ENCODE data around the gene SPTLC2. TPM values are rescaled to one million over a fixed set of nuclear protein-coding genes. Genes with fewer than 3 reads are reported as not detected.
"Not testable (repeated sequence)": the region's sequence is repeated elsewhere in the genome, so short reads cannot be mapped to it uniquely, and the experiment has no call there.

The SPTLC2 gene
- total RNA-seq, 3 donors from 2014 or later: 18.1 to 23.7 (median 23.2) TPM

- H3K4me1 Mint-ChIP-seq (ENCODE audit: low read depth): peaks cover 16% of the 10 kb centered on the region
- ATAC-seq: peak; percentile 90 to 92
- no peaks in the 10 kb centered on the region for H3K36me3 Mint-ChIP-seq (ENCODE audit: insufficient read depth)
- H3K9me3 Mint-ChIP-seq: no peaks in the 10 kb centered on the region
- peak overlapping the region; percentile 82 for H3K4me3 Mint-ChIP-seq
- H3K27me3 Mint-ChIP-seq (ENCODE audit: low read depth): no peaks in the 10 kb centered on the region
- peak; percentile 61 for DNase-seq
These were observed 25.3 kb upstream of the SPTLC2 start for GRCh38 chr14:77641534-77642341.

- no peaks in the 10 kb centered on the region for H3K9me3 Mint-ChIP-seq
- DNase-seq: no peak
- H3K4me1 Mint-ChIP-seq (ENCODE audit: low read depth): peaks cover 16% of the 10 kb centered on the region
- no peak for ATAC-seq
- H3K27me3 Mint-ChIP-seq (ENCODE audit: low read depth): no peaks in the 10 kb centered on the region
- H3K36me3 Mint-ChIP-seq (ENCODE audit: insufficient read depth): no peaks in the 10 kb centered on the region
- peak overlapping the region; percentile 82 for H3K4me3 Mint-ChIP-seq
These were observed 24.5 kb upstream of the SPTLC2 start for GRCh38 chr14:77640756-77641533.

GRCh38 chr14:77638771-77639171, 22.3 kb upstream of the SPTLC2 start:
- no peak for DNase-seq
- Mint-ChIP-seq H3K4me3 (no peak overlapping the region), H3K36me3 (ENCODE audit: insufficient read depth) (no peaks in the 10 kb centered on the region), H3K27me3 (ENCODE audit: low read depth) (no peaks in the 10 kb centered on the region), H3K4me1 (ENCODE audit: low read depth) (peaks cover 16% of the 10 kb centered on the region), H3K9me3 (no peaks in the 10 kb centered on the region)
- ATAC-seq: no peak

GRCh38 chr14:77635869-77636268, 19.4 kb upstream of the SPTLC2 start:
- ATAC-seq; H3K9me3 Mint-ChIP-seq; H3K27me3 Mint-ChIP-seq (ENCODE audit: low read depth); H3K4me3 Mint-ChIP-seq; H3K4me1 Mint-ChIP-seq (ENCODE audit: low read depth); H3K36me3 Mint-ChIP-seq (ENCODE audit: insufficient read depth); DNase-seq: not testable (repeated sequence)

GRCh38 chr14:77635466-77635865, 19.0 kb upstream of the SPTLC2 start:
- H3K4me1 Mint-ChIP-seq (ENCODE audit: low read depth); H3K4me3 Mint-ChIP-seq; H3K27me3 Mint-ChIP-seq (ENCODE audit: low read depth); H3K9me3 Mint-ChIP-seq; ATAC-seq; DNase-seq; H3K36me3 Mint-ChIP-seq (ENCODE audit: insufficient read depth): not testable (repeated sequence)

DNA sequence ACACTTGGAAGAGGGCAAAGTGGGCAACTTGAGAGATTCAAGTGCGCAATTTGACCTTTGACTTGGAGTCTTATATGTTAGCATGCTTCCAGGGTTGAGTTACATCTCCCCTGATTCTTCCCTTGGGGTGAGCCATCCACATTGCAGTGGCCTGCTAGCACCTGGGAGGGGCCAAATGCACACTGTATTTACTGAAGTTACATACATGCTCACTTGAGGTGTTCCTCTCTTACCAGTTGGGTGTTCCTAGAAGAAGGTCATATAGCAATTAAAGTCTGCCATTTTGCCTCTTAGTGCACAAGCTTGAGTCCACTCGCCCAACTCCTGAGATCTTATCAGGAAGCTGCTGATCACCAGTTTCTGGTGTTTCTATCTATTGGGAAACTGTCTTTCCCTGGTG, 13.7 kb upstream of the SPTLC2 start:
- H3K27me3 Mint-ChIP-seq (ENCODE audit: low read depth): no peaks in the 10 kb centered on the region
- H3K4me3 Mint-ChIP-seq: no peak overlapping the region
- ATAC-seq (no peak), DNase-seq (no peak)
- peaks cover under 1% of the 10 kb centered on the region for H3K4me1 Mint-ChIP-seq (ENCODE audit: low read depth)
- peaks cover 8% of the 10 kb centered on the region for H3K9me3 Mint-ChIP-seq
- H3K36me3 Mint-ChIP-seq (ENCODE audit: insufficient read depth): no peaks in the 10 kb centered on the region

- ATAC-seq (no peak), DNase-seq (no peak)
- Mint-ChIP-seq H3K36me3 (ENCODE audit: insufficient read depth) (no peaks in the 10 kb centered on the region), H3K9me3 (peaks cover 8% of the 10 kb centered on the region), H3K4me3 (no peak overlapping the region), H3K27me3 (ENCODE audit: low read depth) (peaks cover 2% of the 10 kb centered on the region), H3K4me1 (ENCODE audit: low read depth) (peaks cover 1% of the 10 kb centered on the region)
These were observed 8.9 kb upstream of the SPTLC2 start for GRCh38 chr14:77625360-77625759.

DNA sequence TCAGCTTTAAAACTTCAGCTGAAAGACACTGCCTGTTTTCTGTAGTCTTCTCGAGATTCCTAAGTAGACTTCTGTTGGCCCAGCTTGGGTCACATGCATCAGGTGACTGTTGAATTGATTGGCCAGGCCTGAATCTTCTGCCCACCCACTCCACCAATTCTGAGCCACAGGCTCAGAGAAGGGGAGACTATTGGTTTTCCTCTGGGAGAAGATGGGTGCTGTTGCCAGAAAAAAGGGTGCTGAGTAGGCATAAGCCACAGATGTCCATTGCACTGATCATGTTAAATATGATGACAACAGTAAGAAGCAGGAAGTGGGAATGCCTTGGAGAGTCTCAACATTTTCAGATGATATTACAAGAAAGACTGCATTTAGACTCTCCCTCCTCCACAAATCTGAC, 6.8 kb upstream of the SPTLC2 start:
- no peak overlapping the region for H3K4me3 Mint-ChIP-seq
- no peaks in the 10 kb centered on the region for H3K36me3 Mint-ChIP-seq (ENCODE audit: insufficient read depth)
- no peak for DNase-seq
- ATAC-seq: no peak
- peaks cover 1% of the 10 kb centered on the region for H3K4me1 Mint-ChIP-seq (ENCODE audit: low read depth)
- H3K27me3 Mint-ChIP-seq (ENCODE audit: low read depth): peaks cover 2% of the 10 kb centered on the region
- no peaks in the 10 kb centered on the region for H3K9me3 Mint-ChIP-seq

DNA sequence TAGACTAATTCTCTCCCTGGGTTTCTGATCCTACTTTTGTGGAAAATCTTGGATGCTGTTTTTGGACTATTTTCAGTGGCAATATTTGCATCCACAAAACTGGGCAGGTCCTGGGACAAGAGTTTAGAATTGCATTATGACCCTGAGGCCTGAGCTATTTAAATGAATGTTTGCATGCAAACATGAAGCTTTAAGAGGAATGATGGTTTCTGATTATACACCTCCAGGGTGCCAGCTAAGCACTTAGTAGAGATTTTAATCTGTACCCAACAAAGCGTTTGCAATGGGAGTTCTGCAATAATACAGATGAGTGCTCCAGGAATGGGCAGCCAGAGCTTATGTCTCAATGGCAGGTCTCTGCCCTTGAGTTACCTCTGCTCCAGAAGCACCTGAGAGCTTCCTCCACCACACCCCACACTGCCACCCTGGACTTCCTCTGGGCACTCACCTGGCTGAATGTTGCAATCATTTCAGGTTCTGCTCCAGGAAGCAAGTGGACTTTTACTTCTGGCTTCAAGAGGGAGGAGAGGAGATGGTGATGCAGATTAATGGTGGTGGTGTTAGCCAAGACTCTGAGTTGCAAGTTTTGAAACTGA, 6.0 kb upstream of the SPTLC2 start:
- DNase-seq: no peak
- no peak for ATAC-seq
- no peak overlapping the region for H3K4me3 Mint-ChIP-seq
- no peaks in the 10 kb centered on the region for H3K36me3 Mint-ChIP-seq (ENCODE audit: insufficient read depth)
- peaks cover 4% of the 10 kb centered on the region for H3K4me1 Mint-ChIP-seq (ENCODE audit: low read depth)
- H3K27me3 Mint-ChIP-seq (ENCODE audit: low read depth): peaks cover 2% of the 10 kb centered on the region
- no peaks in the 10 kb centered on the region for H3K9me3 Mint-ChIP-seq

GRCh38 chr14:77620222-77620870, 3.9 kb upstream of the SPTLC2 start:
- Mint-ChIP-seq H3K27me3 (ENCODE audit: low read depth) (peaks cover 2% of the 10 kb centered on the region), H3K36me3 (ENCODE audit: insufficient read depth) (no peaks in the 10 kb centered on the region), H3K9me3 (no peaks in the 10 kb centered on the region), H3K4me1 (ENCODE audit: low read depth) (peaks cover 11% of the 10 kb centered on the region), H3K4me3 (no peak overlapping the region)
- ATAC-seq (no peak), DNase-seq (no peak)

DNA sequence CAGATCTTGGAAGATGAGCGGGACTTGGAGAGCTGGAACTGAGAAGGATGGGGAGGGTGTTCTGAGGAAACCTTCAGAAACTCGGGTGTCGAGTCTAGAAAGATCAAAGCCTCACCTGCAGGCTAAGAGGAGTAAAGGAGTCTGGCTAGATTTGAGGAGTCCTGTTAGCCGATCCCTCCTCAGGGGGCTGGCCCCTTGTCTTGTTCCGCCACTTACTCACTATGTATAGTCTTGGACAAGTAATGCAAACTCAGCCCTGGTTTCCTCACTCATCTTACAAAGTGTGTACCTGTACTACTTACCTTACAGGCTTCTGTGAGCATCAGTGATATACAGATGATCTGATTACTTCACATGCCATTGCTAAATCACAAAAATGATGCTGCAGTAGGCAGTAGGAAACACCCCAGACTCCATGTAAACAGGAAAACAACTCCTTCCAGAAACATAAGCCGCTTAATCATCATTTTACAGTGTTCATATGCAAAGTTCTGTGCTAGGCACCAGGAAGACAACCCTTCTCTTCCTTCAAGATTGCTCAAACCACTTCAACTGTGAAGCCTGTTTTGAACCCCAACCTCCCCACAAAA, 2.0 kb upstream of the SPTLC2 start:
- no peak for DNase-seq
- H3K36me3 Mint-ChIP-seq (ENCODE audit: insufficient read depth): peaks cover 1% of the 10 kb centered on the region
- H3K27me3 Mint-ChIP-seq (ENCODE audit: low read depth): no peaks in the 10 kb centered on the region

DNA sequence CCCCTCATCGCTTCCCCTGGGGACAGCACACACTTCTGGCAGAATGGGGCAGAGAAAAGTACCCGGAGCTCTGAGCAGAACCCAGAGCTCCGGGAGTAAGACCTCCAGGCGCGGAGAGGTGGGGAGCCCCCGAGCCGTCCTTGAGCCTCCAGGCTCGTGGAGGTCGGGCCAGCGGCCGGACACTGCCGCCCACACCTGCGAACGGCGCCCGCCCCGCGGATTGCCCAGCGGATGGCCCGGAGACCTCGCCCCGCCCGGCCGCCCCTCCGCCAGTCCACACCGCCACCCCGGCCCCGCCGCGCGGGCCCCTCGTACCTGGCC, 344 bp downstream of the SPTLC2 start:
- Mint-ChIP-seq H3K4me3 (peak overlapping the region; percentile 90), H3K27me3 (ENCODE audit: low read depth) (no peaks in the 10 kb centered on the region), H3K36me3 (ENCODE audit: insufficient read depth) (peaks cover 2% of the 10 kb centered on the region), H3K4me1 (ENCODE audit: low read depth) (peaks cover 37% of the 10 kb centered on the region), H3K9me3 (no peaks in the 10 kb centered on the region)
- no peak for DNase-seq
- ATAC-seq: peak; percentile 3 to 4

More for the DNA sequence above, 2.0 kb upstream of the SPTLC2 start:
- Mint-ChIP-seq H3K9me3 (no peaks in the 10 kb centered on the region), H3K4me3 (no peak overlapping the region), H3K4me1 (ENCODE audit: low read depth) (peaks cover 24% of the 10 kb centered on the region)
- no peak for ATAC-seq

DNA sequence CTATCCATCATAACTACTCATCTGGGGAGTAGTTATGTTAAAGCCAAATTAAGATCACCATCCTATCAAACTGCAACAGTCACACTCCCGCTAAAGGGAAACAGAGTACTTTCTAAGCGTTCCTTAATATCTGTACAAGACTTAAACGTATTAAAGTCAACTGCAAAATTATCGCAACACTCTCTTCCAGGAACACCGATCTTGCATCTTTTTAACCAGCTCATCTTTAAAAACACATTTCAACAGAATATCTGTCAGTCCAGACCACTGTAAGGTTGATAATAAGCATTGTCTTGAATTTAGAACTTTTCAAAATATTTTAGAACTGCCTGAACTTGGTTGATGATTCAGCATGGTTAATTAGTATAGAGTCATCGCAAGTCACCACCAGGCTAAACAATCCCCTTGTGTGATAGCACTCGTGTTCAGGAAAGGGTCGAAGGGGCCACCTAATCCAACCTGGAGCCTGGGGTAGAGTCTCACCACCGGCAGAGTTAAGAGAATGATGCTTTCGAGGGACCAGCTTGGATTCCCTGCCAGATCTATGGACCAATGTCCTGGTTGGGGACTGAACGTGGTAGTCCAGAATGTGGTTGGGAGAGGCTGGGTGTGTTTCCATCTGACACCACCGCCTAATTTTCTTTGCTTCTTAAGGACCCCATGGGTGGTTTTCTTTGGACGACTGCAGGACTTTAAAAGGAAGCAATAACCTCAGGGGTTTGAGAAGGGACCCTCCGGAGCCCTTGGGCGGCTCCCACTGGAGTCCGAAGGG, 890 bp downstream of the SPTLC2 start:
- Mint-ChIP-seq H3K27me3 (ENCODE audit: low read depth) (no peaks in the 10 kb centered on the region), H3K9me3 (no peaks in the 10 kb centered on the region), H3K36me3 (ENCODE audit: insufficient read depth) (peaks cover 2% of the 10 kb centered on the region), H3K4me1 (ENCODE audit: low read depth) (peaks cover 37% of the 10 kb centered on the region), H3K4me3 (peak overlapping the region; percentile 90)
- ATAC-seq (no peak), DNase-seq (no peak)
